Activated CD4-positive, alpha-beta T cell treated with anti-CD3 and anti-CD28 coated beads, Interleukin-2, amount 50 U/mL, for 1 hour (primary cell): Measurements from ENCODE around the gene CALCB.
"Not testable (repeated sequence)": the region's sequence is repeated elsewhere in the genome, so short reads cannot be mapped to it uniquely, and the experiment has no call there.

Experiments
- DNase-seq: peaks from one replicate; pipeline ENCODE4 v3.0.0-alpha.2; 2020

CALCB gene

GRCh38 chr11:15073361-15074205 is at the start of gene CALCB:
Gene CALCB (plus strand): TSS chr11:15073593. CDS start chr11:15074719, 1,126 bp downstream.
- DNase-seq: peak; percentile 16

- no peak for DNase-seq
Measured at GRCh38 chr11:15027011-15027410, 46.4 kb upstream of the CALCB start.

DNA sequence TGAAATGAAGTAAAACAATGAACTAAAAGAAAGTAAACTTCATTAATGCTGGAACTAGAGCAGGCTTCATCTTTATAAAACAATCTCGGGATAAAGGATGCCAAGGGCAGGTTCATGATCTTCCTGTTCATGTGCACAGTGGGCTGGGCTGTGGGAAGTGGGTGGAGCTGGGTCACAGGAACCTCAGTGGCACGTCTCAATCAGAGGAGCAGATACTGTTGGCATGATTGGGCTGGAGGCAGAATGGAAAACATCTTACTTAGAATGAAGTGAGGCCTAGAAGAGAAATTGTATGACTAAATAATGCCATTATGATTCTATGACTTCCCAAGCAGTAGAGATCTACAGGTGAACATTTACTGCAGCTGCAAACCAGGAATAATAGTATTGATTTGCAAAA is 45.4 kb upstream of the CALCB start:
- DNase-seq: no peak

- no peak for DNase-seq
Measured at GRCh38 chr11:15028379-15028778, 45.0 kb upstream of the CALCB start.

GRCh38 chr11:15031945-15032344 is 41.4 kb upstream of the CALCB start:
- DNase-seq: not testable (repeated sequence)

DNA sequence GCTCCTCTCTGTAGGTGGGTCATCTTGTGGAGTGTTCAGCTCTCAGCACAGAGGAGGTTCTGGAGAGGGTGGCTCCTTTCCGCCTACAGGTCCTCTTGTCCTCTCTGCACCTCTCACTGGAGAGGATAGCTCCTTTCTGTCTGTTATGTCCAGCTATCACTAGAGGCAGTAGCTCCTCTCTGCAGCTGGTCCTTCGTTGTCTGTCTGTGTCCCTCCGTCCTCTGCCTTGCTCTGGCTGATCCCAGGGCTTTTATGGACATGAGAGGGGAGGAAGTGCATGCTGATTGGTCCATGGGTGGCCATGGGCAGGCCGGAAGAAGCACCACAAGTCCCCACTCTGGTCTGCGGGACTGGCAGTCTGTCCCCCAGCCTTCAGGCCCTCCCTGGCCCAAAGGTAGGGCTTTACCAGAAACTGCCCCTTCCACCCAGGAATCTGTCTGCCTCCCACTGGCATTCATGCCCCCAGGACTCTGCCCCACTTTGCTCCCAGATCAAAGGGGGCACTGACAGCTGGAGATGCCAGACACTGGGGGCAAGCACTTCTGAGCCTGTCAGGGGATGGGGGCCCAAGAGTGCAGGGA is 38.6 kb upstream of the CALCB start:
- no peak for DNase-seq

DNA sequence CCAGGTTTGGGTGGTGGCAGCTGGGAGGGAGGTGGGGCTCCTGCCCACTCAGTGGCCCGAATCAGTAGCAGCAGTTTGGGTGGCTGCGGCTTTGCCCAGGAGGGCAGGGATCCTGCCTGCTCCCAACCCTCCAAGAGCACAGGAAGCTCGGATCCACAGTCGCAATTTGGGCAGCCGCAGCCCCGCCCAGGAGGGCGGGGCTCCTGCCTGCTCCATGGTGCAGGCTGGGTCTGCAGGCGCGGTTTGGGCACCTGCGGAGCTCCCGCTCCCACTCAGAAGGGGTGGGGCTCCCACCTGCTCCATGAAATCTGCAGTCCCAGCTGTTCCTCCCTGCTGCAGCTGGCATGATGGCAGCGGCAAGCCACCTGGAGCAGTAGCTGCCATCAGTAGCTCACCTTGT is 38.1 kb upstream of the CALCB start:
- no peak for DNase-seq

GRCh38 chr11:15038963-15039362 is 34.4 kb upstream of the CALCB start:
- no peak for DNase-seq

- DNase-seq: no peak
Measured at GRCh38 chr11:15045209-15045608, 28.2 kb upstream of the CALCB start.

- no peak for DNase-seq
Measured at GRCh38 chr11:15045891-15046290, 27.5 kb upstream of the CALCB start.

- not testable (repeated sequence) for DNase-seq
Measured at GRCh38 chr11:15046673-15047072, 26.7 kb upstream of the CALCB start.

- no peak for DNase-seq
Measured at GRCh38 chr11:15048616-15049015, 24.8 kb upstream of the CALCB start.

GRCh38 chr11:15053191-15053685 is 20.2 kb upstream of the CALCB start:
- no peak for DNase-seq

- no peak for DNase-seq
Measured at GRCh38 chr11:15055620-15056356, 17.6 kb upstream of the CALCB start.

- no peak for DNase-seq
Measured at GRCh38 chr11:15057329-15057728, 16.1 kb upstream of the CALCB start.

GRCh38 chr11:15059132-15059915 is 14.1 kb upstream of the CALCB start:
- no peak for DNase-seq

- DNase-seq: no peak
Measured at GRCh38 chr11:15062599-15062998, 10.8 kb upstream of the CALCB start.

DNA sequence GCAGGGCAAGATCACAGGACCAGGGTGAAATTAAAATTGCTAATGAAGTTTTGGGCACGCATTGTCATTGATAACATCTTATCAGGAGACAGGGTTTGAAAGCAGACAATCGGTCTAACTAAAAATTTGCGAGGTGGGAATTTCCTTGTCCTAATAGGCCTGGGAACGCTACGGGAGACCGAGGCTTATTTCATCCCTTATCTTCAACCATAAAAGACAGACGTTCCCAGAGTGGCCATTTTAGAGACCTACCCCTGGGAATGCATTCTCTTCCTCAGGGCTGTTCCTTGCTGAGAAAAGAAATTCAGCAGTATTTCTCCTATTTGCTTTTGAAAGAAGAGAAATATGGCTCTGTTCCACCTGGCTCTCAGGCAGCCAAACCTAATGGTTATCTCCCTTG is 3.6 kb upstream of the CALCB start:
- not testable (repeated sequence) for DNase-seq

DNA sequence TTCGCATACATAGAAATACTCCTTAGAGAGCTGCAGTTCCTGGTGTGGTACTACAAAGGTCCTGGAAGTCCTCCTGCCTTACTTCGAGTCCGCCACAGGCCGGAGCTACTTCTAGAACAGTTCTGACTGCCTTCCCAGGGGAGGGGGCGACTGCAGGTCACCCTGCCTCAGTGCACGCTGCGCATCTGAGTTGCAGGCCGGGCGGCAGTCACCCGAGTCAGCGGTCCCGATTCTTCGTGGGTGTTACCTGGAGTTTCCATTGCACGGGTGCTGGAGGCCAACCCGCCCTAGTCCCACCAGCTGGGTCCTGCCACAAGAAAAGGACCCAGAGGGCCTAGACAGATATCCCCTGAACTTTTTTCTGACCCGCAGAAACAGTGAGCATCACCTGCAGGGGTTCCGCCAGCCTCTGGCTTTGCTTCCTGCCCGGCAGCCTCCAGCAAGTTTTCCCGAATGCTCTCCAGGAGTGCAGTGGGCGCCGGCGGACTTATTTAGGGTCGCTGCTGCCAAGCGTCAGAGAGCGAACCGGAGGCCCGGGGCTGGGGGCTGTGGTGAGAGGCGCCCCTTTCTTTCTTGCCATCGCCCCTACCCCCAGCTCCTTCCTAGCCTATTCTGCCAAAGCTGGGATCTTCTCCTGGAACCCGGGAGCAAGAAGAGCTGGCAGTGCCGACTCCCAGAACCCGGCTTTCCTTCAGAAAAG is 1.7 kb upstream of the CALCB start:
- DNase-seq: no peak

GRCh38 chr11:15072551-15073143 is 746 bp upstream of the CALCB start:
- no peak for DNase-seq
